Endothelial cell of umbilical vein (primary cell): ENCODE data around the gene SLC9A3.

ENCODE experiments used
- CTCF ChIP-seq, 2 donors: IDR thresholded peaks; 1 replicate in 1 of 2; 2 replicates in 1 of 2; pipeline ENCODE4 v1.5.1; 2011; ENCODE audit warnings: low read length in 2 of 2, mild to moderate bottlenecking in 2 of 2, moderate library complexity in 2 of 2, control low read depth in 1 of 2, inconsistent platforms in 1 of 2, low read depth in 1 of 2; ENCODE audit not compliant: insufficient read depth in 1 of 2; ENCODE audit errors: extremely low read depth in 1 of 2
- EZH2 ChIP-seq: IDR thresholded peaks from 2 replicates; pipeline ENCODE4 v1.6.1; 2012; ENCODE audit warnings: borderline replicate concordance, low read depth, mild to moderate bottlenecking, moderate library complexity, low read length, inconsistent platforms; ENCODE audit not compliant: severe bottlenecking
- FOS ChIP-seq: IDR thresholded peaks from 2 replicates; pipeline ENCODE4 v1.6.1; 2011; ENCODE audit warnings: mild to moderate bottlenecking, low read length, moderate library complexity, borderline replicate concordance; ENCODE audit not compliant: insufficient read depth
- GATA2 ChIP-seq: IDR thresholded peaks from 2 replicates; pipeline ENCODE4 v1.7.0; 2011; ENCODE audit warnings: low read depth, mild to moderate bottlenecking, moderate library complexity, mixed read lengths, low read length; ENCODE audit not compliant: insufficient read length, insufficient read depth
- JUN ChIP-seq: IDR thresholded peaks from 2 replicates; pipeline ENCODE4 v1.6.1; 2011; ENCODE audit warnings: borderline replicate concordance, low read depth; ENCODE audit not compliant: insufficient read length, insufficient read depth
- MAX ChIP-seq: IDR thresholded peaks from 2 replicates; pipeline ENCODE4 v1.6.1; 2011; ENCODE audit not compliant: insufficient read depth, insufficient read length
- POLR2A ChIP-seq: IDR thresholded peaks from 2 replicates; pipeline ENCODE4 v1.6.1; 2012; ENCODE audit warnings: low read depth, mild to moderate bottlenecking, control low read depth, low read length
- POLR2AphosphoS5 ChIP-seq: IDR thresholded peaks from 2 replicates; pipeline ENCODE4 v1.6.1; 2012; ENCODE audit warnings: low read depth, mild to moderate bottlenecking, control low read depth, low read length, moderate library complexity; ENCODE audit not compliant: insufficient read depth

- TF ChIP-seq POLR2AphosphoS5 (no peak), CTCF (IDR thresholded peaks at IDR 0.05; ENCODE audit: extremely low read depth in 1 of 2, insufficient read depth in 1 of 2, low read depth in 1 of 2, low read length in 2 of 2) (no peak), POLR2A (no peak), FOS (no peak), JUN (no peak), MAX (no peak), EZH2 (no peak), GATA2 (no peak)
Observed at GRCh38 chr5:520850-521226, 3.4 kb downstream of the SLC9A3 start.
